Measurements from ENCODE around the gene UBE2E3. TPM values are rescaled to one million over a fixed set of nuclear protein-coding genes. Genes with fewer than 3 reads are reported as not detected.

The UBE2E3 gene
- total and polyA plus RNA-seq, 4 donors: 21.3 to 51.5 (median 32.0) TPM

- Histone ChIP-seq H3K9ac (ENCODE audit: low read depth in 1 of 2, low read length in 2 of 2) (no peak overlapping the region), H3K4me1 (ENCODE audit: control insufficient read depth in 4 of 4, insufficient read depth in 4 of 4, low read length in 3 of 4) (no peaks in the 10 kb centered on the region), H3K9me3 (ENCODE audit: control insufficient read depth in 4 of 4, low read length in 3 of 4) (no peaks in the 10 kb centered on the region), H3K4me3 (ENCODE audit: low read depth in 1 of 3, low read length in 3 of 3) (no peak overlapping the region), H3K27ac (ENCODE audit: low read depth in 1 of 2, low read length in 2 of 2) (no peak overlapping the region), H3K36me3 (ENCODE audit: control insufficient read depth in 4 of 4, insufficient read depth in 3 of 4, low read depth in 1 of 4, low read length in 3 of 4) (no peaks in the 10 kb centered on the region), H3K27me3 (ENCODE audit: control insufficient read depth in 4 of 4, insufficient read depth in 4 of 4, low read length in 3 of 4) (peaks cover 0 to 4% (median 0%) of the 10 kb centered on the region in 4 donors)
- DNase-seq (ENCODE audit: low spot score): no peak
- TF ChIP-seq MAX (IDR thresholded peaks at IDR 0.05) (no peak), CTCF (IDR thresholded peaks at IDR 0.05; ENCODE audit: low read depth, low read length, missing input control) (no peak), EGR1 (IDR thresholded peaks at IDR 0.05; ENCODE audit: low read depth in 2 of 2) (no peak), FOXA1 (IDR thresholded peaks at IDR 0.05) (no peak), JUND (IDR thresholded peaks at IDR 0.05) (no peak), REST (IDR thresholded peaks at IDR 0.05) (no peak)
- WGBS: 60% methylated on average over 2 of the region's 2 CpGs
These were observed 126.6 kb downstream of the UBE2E3 start for GRCh38 chr2:181106789-181107627.

GRCh38 chr2:181107628-181107945 is 127.2 kb downstream of the UBE2E3 start:
- H3K4me1 ChIP-seq (ENCODE audit: control insufficient read depth in 4 of 4, insufficient read depth in 4 of 4, low read length in 3 of 4): no peaks in the 10 kb centered on the region
- H3K4me3 ChIP-seq (ENCODE audit: low read depth in 1 of 3, low read length in 3 of 3): no peak overlapping the region
- H3K27me3 ChIP-seq (ENCODE audit: control insufficient read depth in 4 of 4, insufficient read depth in 4 of 4, low read length in 3 of 4): peaks cover 0 to 2% (median 0%) of the 10 kb centered on the region in 4 donors
- H3K27ac ChIP-seq (ENCODE audit: low read depth in 1 of 2, low read length in 2 of 2): no peak overlapping the region
- no peak for TF ChIP-seq TAF1 (conservative IDR thresholded peaks at IDR 0.05)
- TF ChIP-seq MAX (IDR thresholded peaks at IDR 0.05): no peak
- TF ChIP-seq REST (IDR thresholded peaks at IDR 0.05): no peak
- no peak for TF ChIP-seq ZBTB33 (IDR thresholded peaks at IDR 0.05)
- no peak for TF ChIP-seq SP1 (IDR thresholded peaks at IDR 0.05)
- TF ChIP-seq EGR1 (IDR thresholded peaks at IDR 0.05; ENCODE audit: low read depth in 2 of 2): no peak
- TF ChIP-seq HNF4G (IDR thresholded peaks at IDR 0.05): no peak
- TF ChIP-seq NR2F2 (IDR thresholded peaks at IDR 0.05): no peak
- TF ChIP-seq RXRA (IDR thresholded peaks at IDR 0.05): no peak
- no peak for TF ChIP-seq JUND (IDR thresholded peaks at IDR 0.05)
- no peak for TF ChIP-seq ATF3 (IDR thresholded peaks at IDR 0.05)
- TF ChIP-seq YY1 (IDR thresholded peaks at IDR 0.05): no peak
- no peaks in the 10 kb centered on the region for H3K36me3 ChIP-seq (ENCODE audit: control insufficient read depth in 4 of 4, insufficient read depth in 3 of 4, low read depth in 1 of 4, low read length in 3 of 4)
- DNase-seq (ENCODE audit: low spot score): no peak
- no peak overlapping the region for H3K9ac ChIP-seq (ENCODE audit: low read depth in 1 of 2, low read length in 2 of 2)
- WGBS: 75% methylated on average over 1 of the region's 1 CpG
- H3K9me3 ChIP-seq (ENCODE audit: control insufficient read depth in 4 of 4, low read length in 3 of 4): no peaks in the 10 kb centered on the region

All from liver (tissue), 9 donors.